Tibial nerve (tissue), 3 donors: ENCODE results near the gene SLC2A4.

Source experiments
- POLR2A ChIP-seq, 2 donors: fragments of 450-650 bp; IDR thresholded peaks; one replicate each; pipeline ENCODE4 v1.6.1; 2017; ENCODE audit warnings: antibody characterized with exemption in 2 of 2, mild to moderate bottlenecking in 2 of 2, moderate library complexity in 2 of 2
- TF ChIP-seq, protein P1 (sequence below), 5 experiments: fragments of 200-600 bp in 3 of 5; fragments of 450-650 bp in 2 of 5; sonication (generic) in 3 of 5; IDR thresholded peaks; one replicate each; pipeline ENCODE4 v1.5.1; 2016 to 2019; ENCODE audit warnings: antibody characterized with exemption in 5 of 5, mild to moderate bottlenecking in 3 of 5, moderate library complexity in 2 of 5

DNA sequence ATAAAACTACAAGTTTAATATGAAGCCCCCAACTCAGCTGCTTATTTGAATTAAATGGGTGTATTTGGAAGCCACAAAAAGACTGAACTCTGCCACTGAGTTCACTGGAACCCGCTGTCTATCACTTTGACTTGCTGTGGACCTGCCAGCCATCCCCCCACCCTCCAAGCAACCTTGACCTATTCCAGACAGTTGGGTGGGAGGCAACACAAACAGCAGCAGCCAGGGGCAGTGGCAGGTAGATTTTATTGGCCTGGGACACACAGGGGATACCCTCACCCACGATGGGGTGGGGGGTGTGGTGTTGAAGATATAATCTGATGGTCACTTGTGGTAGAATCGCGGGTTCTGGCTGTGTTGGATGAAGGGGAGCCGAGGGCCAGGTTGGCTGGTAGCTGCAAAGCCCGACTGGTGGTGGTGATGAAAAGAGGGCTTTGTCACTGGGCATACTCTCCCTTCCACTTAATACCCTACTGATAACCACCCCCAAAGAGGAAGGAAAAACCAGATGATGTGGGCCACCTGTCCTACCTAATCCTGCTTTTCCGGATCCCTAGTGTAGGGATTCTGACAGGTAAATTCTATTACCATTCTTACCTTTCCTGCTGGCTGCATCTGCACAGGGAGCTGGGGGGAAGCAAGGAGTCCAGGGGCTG, 31.0 kb downstream of the SLC2A4 start:
- TF ChIP-seq, protein P1, sequence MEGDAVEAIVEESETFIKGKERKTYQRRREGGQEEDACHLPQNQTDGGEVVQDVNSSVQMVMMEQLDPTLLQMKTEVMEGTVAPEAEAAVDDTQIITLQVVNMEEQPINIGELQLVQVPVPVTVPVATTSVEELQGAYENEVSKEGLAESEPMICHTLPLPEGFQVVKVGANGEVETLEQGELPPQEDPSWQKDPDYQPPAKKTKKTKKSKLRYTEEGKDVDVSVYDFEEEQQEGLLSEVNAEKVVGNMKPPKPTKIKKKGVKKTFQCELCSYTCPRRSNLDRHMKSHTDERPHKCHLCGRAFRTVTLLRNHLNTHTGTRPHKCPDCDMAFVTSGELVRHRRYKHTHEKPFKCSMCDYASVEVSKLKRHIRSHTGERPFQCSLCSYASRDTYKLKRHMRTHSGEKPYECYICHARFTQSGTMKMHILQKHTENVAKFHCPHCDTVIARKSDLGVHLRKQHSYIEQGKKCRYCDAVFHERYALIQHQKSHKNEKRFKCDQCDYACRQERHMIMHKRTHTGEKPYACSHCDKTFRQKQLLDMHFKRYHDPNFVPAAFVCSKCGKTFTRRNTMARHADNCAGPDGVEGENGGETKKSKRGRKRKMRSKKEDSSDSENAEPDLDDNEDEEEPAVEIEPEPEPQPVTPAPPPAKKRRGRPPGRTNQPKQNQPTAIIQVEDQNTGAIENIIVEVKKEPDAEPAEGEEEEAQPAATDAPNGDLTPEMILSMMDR (IDR thresholded peaks at IDR 0.05), result no peak
- TF ChIP-seq POLR2A (IDR thresholded peaks at IDR 0.05), result no peak
